GM12878 (cell line): ENCODE results near the gene NPAS1.

Source experiments
- CHD1 ChIP-seq: IDR thresholded peaks from 2 replicates; pipeline ENCODE4 v1.6.1; 2012; ENCODE audit warnings: low read depth, low read length, improper control_type of control experiment
- CREB1 ChIP-seq: IDR thresholded peaks from 2 replicates; pipeline ENCODE4 v1.6.1; 2012; ENCODE audit warnings: low read depth, mild to moderate bottlenecking, inconsistent platforms
- DPF2 ChIP-seq: fragments of 450-650 bp; IDR thresholded peaks from 2 replicates; pipeline ENCODE4 v1.6.1; 2017; ENCODE audit warnings: mild to moderate bottlenecking
- FOXM1 ChIP-seq: IDR thresholded peaks from 2 replicates; pipeline ENCODE4 v1.6.1; 2012; ENCODE audit warnings: low read depth, mild to moderate bottlenecking, inconsistent platforms, low read length, moderate library complexity
- HDAC6 ChIP-seq: fragments of 200-600 bp; sonication (generic); IDR thresholded peaks from one replicate; pipeline ENCODE4 v1.8.0; 2017; ENCODE audit warnings: antibody characterized with exemption; ENCODE audit not compliant: unreplicated experiment
- POLR2A ChIP-seq: IDR thresholded peaks from 2 replicates; pipeline ENCODE4 v1.6.1; 2011; ENCODE audit warnings: low read depth, mild to moderate bottlenecking, low read length
- RFX5 ChIP-seq: IDR thresholded peaks from 2 replicates; pipeline ENCODE4 v1.6.1; 2011; ENCODE audit warnings: low read depth, low read length, improper control_type of control experiment
- RUNX3 ChIP-seq: IDR thresholded peaks from 2 replicates; pipeline ENCODE4 v1.6.1; 2012; ENCODE audit warnings: low read length, inconsistent platforms
- TAF1 ChIP-seq: IDR thresholded peaks from 2 replicates; pipeline ENCODE4 v1.6.1; 2011; ENCODE audit warnings: mild to moderate bottlenecking, low read depth, low read length, borderline replicate concordance
- TF ChIP-seq, protein P1 (sequence below), 3 experiments: IDR thresholded peaks in 2 of 3; conservative IDR thresholded peaks in 1 of 3; 2 replicates each; pipeline ENCODE4 v1.5.1; 2011; ENCODE audit warnings: low read depth in 3 of 3, low read length in 3 of 3, mild to moderate bottlenecking in 3 of 3, control low read depth in 2 of 3, moderate library complexity in 2 of 3, inconsistent platforms in 1 of 3, mixed read lengths in 1 of 3; ENCODE audit not compliant: control insufficient read depth in 2 of 3, insufficient read depth in 1 of 3; ENCODE audit errors: extremely low read depth in 1 of 3
- TF ChIP-seq, protein P2 (sequence below): IDR thresholded peaks from 2 replicates; pipeline ENCODE4 v1.6.1; 2011; ENCODE audit warnings: borderline replicate concordance, low read depth, mild to moderate bottlenecking, moderate library complexity, low read length; ENCODE audit not compliant: insufficient read depth, poor library complexity, severe bottlenecking
- TF ChIP-seq, protein P3 (sequence below): IDR thresholded peaks from 2 replicates; pipeline ENCODE4 v1.6.1; 2012; ENCODE audit warnings: low read depth, low read length, improper control_type of control experiment
- TF ChIP-seq, protein P4 (sequence below): fragments of 150-350 bp; IDR thresholded peaks from 2 replicates; pipeline ENCODE4 v1.6.1; 2016; ENCODE audit warnings: low read depth, low read length

DNA sequence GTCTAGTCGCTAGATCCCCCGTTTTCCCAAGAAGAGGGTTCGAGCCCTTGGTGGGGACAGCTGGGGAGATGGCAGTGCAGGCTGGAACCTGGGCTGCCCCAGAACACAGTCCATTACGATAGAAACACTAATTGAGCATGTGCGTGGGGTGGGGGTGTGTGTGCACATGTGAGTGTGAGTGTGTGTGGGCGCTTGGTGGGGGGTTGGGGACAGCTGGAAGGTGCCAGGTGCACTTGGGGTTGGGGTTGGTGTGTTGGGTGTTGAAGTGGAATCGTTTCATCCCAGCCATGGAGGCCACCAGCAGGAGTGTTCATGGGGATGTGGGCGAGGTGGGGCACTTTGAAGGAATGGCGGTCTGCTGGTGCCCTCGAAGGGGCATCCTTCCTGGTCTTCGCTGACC lies 18.1 kb upstream of the NPAS1 start:
- TF ChIP-seq, protein P1, sequence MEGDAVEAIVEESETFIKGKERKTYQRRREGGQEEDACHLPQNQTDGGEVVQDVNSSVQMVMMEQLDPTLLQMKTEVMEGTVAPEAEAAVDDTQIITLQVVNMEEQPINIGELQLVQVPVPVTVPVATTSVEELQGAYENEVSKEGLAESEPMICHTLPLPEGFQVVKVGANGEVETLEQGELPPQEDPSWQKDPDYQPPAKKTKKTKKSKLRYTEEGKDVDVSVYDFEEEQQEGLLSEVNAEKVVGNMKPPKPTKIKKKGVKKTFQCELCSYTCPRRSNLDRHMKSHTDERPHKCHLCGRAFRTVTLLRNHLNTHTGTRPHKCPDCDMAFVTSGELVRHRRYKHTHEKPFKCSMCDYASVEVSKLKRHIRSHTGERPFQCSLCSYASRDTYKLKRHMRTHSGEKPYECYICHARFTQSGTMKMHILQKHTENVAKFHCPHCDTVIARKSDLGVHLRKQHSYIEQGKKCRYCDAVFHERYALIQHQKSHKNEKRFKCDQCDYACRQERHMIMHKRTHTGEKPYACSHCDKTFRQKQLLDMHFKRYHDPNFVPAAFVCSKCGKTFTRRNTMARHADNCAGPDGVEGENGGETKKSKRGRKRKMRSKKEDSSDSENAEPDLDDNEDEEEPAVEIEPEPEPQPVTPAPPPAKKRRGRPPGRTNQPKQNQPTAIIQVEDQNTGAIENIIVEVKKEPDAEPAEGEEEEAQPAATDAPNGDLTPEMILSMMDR (IDR thresholded peaks at IDR 0.05 in 2 of 3, conservative IDR thresholded peaks at IDR 0.05 in 1 of 3; ENCODE audit: control insufficient read depth in 2 of 3, extremely low read depth in 1 of 3, insufficient read depth in 1 of 3, low read depth in 3 of 3, low read length in 3 of 3): no peak
- TF ChIP-seq CREB1: no peak
- TF ChIP-seq CHD1: no peak
- no peak for TF ChIP-seq RUNX3
- TF ChIP-seq FOXM1: no peak
- no peak for TF ChIP-seq DPF2
- TF ChIP-seq, protein P2, sequence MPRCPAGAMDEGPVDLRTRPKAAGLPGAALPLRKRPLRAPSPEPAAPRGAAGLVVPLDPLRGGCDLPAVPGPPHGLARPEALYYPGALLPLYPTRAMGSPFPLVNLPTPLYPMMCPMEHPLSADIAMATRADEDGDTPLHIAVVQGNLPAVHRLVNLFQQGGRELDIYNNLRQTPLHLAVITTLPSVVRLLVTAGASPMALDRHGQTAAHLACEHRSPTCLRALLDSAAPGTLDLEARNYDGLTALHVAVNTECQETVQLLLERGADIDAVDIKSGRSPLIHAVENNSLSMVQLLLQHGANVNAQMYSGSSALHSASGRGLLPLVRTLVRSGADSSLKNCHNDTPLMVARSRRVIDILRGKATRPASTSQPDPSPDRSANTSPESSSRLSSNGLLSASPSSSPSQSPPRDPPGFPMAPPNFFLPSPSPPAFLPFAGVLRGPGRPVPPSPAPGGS: no peak
- no peak for TF ChIP-seq POLR2A
- TF ChIP-seq RFX5: no peak
- no peak for TF ChIP-seq HDAC6
- TF ChIP-seq TAF1: no peak
- TF ChIP-seq, protein P3, sequence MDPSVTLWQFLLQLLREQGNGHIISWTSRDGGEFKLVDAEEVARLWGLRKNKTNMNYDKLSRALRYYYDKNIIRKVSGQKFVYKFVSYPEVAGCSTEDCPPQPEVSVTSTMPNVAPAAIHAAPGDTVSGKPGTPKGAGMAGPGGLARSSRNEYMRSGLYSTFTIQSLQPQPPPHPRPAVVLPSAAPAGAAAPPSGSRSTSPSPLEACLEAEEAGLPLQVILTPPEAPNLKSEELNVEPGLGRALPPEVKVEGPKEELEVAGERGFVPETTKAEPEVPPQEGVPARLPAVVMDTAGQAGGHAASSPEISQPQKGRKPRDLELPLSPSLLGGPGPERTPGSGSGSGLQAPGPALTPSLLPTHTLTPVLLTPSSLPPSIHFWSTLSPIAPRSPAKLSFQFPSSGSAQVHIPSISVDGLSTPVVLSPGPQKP: no peak
- TF ChIP-seq, protein P4, sequence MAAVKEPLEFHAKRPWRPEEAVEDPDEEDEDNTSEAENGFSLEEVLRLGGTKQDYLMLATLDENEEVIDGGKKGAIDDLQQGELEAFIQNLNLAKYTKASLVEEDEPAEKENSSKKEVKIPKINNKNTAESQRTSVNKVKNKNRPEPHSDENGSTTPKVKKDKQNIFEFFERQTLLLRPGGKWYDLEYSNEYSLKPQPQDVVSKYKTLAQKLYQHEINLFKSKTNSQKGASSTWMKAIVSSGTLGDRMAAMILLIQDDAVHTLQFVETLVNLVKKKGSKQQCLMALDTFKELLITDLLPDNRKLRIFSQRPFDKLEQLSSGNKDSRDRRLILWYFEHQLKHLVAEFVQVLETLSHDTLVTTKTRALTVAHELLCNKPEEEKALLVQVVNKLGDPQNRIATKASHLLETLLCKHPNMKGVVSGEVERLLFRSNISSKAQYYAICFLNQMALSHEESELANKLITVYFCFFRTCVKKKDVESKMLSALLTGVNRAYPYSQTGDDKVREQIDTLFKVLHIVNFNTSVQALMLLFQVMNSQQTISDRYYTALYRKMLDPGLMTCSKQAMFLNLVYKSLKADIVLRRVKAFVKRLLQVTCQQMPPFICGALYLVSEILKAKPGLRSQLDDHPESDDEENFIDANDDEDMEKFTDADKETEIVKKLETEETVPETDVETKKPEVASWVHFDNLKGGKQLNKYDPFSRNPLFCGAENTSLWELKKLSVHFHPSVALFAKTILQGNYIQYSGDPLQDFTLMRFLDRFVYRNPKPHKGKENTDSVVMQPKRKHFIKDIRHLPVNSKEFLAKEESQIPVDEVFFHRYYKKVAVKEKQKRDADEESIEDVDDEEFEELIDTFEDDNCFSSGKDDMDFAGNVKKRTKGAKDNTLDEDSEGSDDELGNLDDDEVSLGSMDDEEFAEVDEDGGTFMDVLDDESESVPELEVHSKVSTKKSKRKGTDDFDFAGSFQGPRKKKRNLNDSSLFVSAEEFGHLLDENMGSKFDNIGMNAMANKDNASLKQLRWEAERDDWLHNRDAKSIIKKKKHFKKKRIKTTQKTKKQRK: no peak
